Measurements from ENCODE around the gene FNDC3B.
A peak's percentile ranks its signal among the peaks of the same experiment; 100 is the strongest.

The FNDC3B gene

GRCh38 chr3:172190980-172191379 lies 151.6 kb downstream of the FNDC3B start:
- H3K36me3 ChIP-seq (ENCODE audit: insufficient read depth, low read length), result no peaks in the 10 kb centered on the region
- no peak overlapping the region for H3K4me3 ChIP-seq (ENCODE audit: low read depth, low read length)
- peak overlapping the region; percentile 73; the same call in 1 of the 2 replicates for H3K27ac ChIP-seq (ENCODE audit: low read depth, low read length)
- peaks cover 49% of the 10 kb centered on the region for H3K4me1 ChIP-seq (ENCODE audit: control insufficient read depth, insufficient read depth, low read length, unreplicated experiment)
- no peak overlapping the region for H2AFZ ChIP-seq (ENCODE audit: low read length, unreplicated experiment)
- H3K27me3 ChIP-seq (ENCODE audit: insufficient read depth, low read length), result no peaks in the 10 kb centered on the region
- peaks cover 76% of the 10 kb centered on the region for H3K79me2 ChIP-seq (ENCODE audit: control insufficient read depth, insufficient read depth, low read length, unreplicated experiment)

- no peak overlapping the region for H3K4me3 ChIP-seq (ENCODE audit: low read depth, low read length)
- peak overlapping the region; percentile 46; the same call in 1 of the 2 replicates for H3K27ac ChIP-seq (ENCODE audit: low read depth, low read length)
- H3K79me2 ChIP-seq (ENCODE audit: control insufficient read depth, insufficient read depth, low read length, unreplicated experiment), result peaks cover 76% of the 10 kb centered on the region
- H3K36me3 ChIP-seq (ENCODE audit: insufficient read depth, low read length), result no peaks in the 10 kb centered on the region
- peaks cover 49% of the 10 kb centered on the region for H3K4me1 ChIP-seq (ENCODE audit: control insufficient read depth, insufficient read depth, low read length, unreplicated experiment)
- no peaks in the 10 kb centered on the region for H3K27me3 ChIP-seq (ENCODE audit: insufficient read depth, low read length)
- no peak overlapping the region for H2AFZ ChIP-seq (ENCODE audit: low read length, unreplicated experiment)
These were observed 152.3 kb downstream of the FNDC3B start for GRCh38 chr3:172191629-172192028.

GRCh38 chr3:172192830-172193415 lies 153.5 kb downstream of the FNDC3B start:
- H3K79me2 ChIP-seq (ENCODE audit: control insufficient read depth, insufficient read depth, low read length, unreplicated experiment), result peaks cover 78% of the 10 kb centered on the region
- H2AFZ ChIP-seq (ENCODE audit: low read length, unreplicated experiment), result no peak overlapping the region
- H3K27ac ChIP-seq (ENCODE audit: low read depth, low read length), result peak overlapping the region; percentile 91
- H3K27me3 ChIP-seq (ENCODE audit: insufficient read depth, low read length), result no peaks in the 10 kb centered on the region
- peaks cover 49% of the 10 kb centered on the region for H3K4me1 ChIP-seq (ENCODE audit: control insufficient read depth, insufficient read depth, low read length, unreplicated experiment)
- no peaks in the 10 kb centered on the region for H3K36me3 ChIP-seq (ENCODE audit: insufficient read depth, low read length)
- H3K4me3 ChIP-seq (ENCODE audit: low read depth, low read length), result no peak overlapping the region

- H3K4me3 ChIP-seq (ENCODE audit: low read depth, low read length), result no peak overlapping the region
- no peaks in the 10 kb centered on the region for H3K27me3 ChIP-seq (ENCODE audit: insufficient read depth, low read length)
- no peak overlapping the region for H2AFZ ChIP-seq (ENCODE audit: low read length, unreplicated experiment)
- peaks cover 78% of the 10 kb centered on the region for H3K79me2 ChIP-seq (ENCODE audit: control insufficient read depth, insufficient read depth, low read length, unreplicated experiment)
- H3K27ac ChIP-seq (ENCODE audit: low read depth, low read length), result peak overlapping the region; percentile 91
- peaks cover 49% of the 10 kb centered on the region for H3K4me1 ChIP-seq (ENCODE audit: control insufficient read depth, insufficient read depth, low read length, unreplicated experiment)
- H3K36me3 ChIP-seq (ENCODE audit: insufficient read depth, low read length), result peaks cover 5% of the 10 kb centered on the region; the same call in 1 of the 2 replicates
These were observed 154.1 kb downstream of the FNDC3B start for GRCh38 chr3:172193436-172193835.

GRCh38 chr3:172194702-172195406 lies 155.5 kb downstream of the FNDC3B start:
- H3K27me3 ChIP-seq (ENCODE audit: insufficient read depth, low read length), result no peaks in the 10 kb centered on the region
- H3K36me3 ChIP-seq (ENCODE audit: insufficient read depth, low read length), result peaks cover 6% of the 10 kb centered on the region; the same call in 1 of the 2 replicates
- peaks cover 40% of the 10 kb centered on the region for H3K4me1 ChIP-seq (ENCODE audit: control insufficient read depth, insufficient read depth, low read length, unreplicated experiment)
- H3K79me2 ChIP-seq (ENCODE audit: control insufficient read depth, insufficient read depth, low read length, unreplicated experiment), result peaks cover 81% of the 10 kb centered on the region
- H2AFZ ChIP-seq (ENCODE audit: low read length, unreplicated experiment), result no peak overlapping the region
- peak overlapping the region; percentile 43; the same call in 1 of the 2 replicates for H3K4me3 ChIP-seq (ENCODE audit: low read depth, low read length)
- H3K27ac ChIP-seq (ENCODE audit: low read depth, low read length), result peak overlapping the region; percentile 91

- H2AFZ ChIP-seq (ENCODE audit: low read length, unreplicated experiment), result no peak overlapping the region
- peaks cover 40% of the 10 kb centered on the region for H3K4me1 ChIP-seq (ENCODE audit: control insufficient read depth, insufficient read depth, low read length, unreplicated experiment)
- peak overlapping the region; percentile 43; the same call in 1 of the 2 replicates for H3K4me3 ChIP-seq (ENCODE audit: low read depth, low read length)
- peak overlapping the region; percentile 91 for H3K27ac ChIP-seq (ENCODE audit: low read depth, low read length)
- peaks cover 6% of the 10 kb centered on the region; the same call in 1 of the 2 replicates for H3K36me3 ChIP-seq (ENCODE audit: insufficient read depth, low read length)
- H3K27me3 ChIP-seq (ENCODE audit: insufficient read depth, low read length), result no peaks in the 10 kb centered on the region
- peaks cover 84% of the 10 kb centered on the region for H3K79me2 ChIP-seq (ENCODE audit: control insufficient read depth, insufficient read depth, low read length, unreplicated experiment)
These were observed 156.0 kb downstream of the FNDC3B start for GRCh38 chr3:172195407-172195754.

- H3K27ac ChIP-seq (ENCODE audit: low read depth, low read length), result peak overlapping the region; percentile 39; the same call in 1 of the 2 replicates
- H3K79me2 ChIP-seq (ENCODE audit: control insufficient read depth, insufficient read depth, low read length, unreplicated experiment), result peaks cover 76% of the 10 kb centered on the region
- no peaks in the 10 kb centered on the region for H3K27me3 ChIP-seq (ENCODE audit: insufficient read depth, low read length)
- H3K36me3 ChIP-seq (ENCODE audit: insufficient read depth, low read length), result peaks cover 6% of the 10 kb centered on the region; the same call in 1 of the 2 replicates
- H3K4me3 ChIP-seq (ENCODE audit: low read depth, low read length), result no peak overlapping the region
- peaks cover 54% of the 10 kb centered on the region for H3K4me1 ChIP-seq (ENCODE audit: control insufficient read depth, insufficient read depth, low read length, unreplicated experiment)
- H2AFZ ChIP-seq (ENCODE audit: low read length, unreplicated experiment), result no peak overlapping the region
These were observed 158.0 kb downstream of the FNDC3B start for GRCh38 chr3:172197344-172197743.

GRCh38 chr3:172198428-172198827 lies 159.1 kb downstream of the FNDC3B start:
- no peaks in the 10 kb centered on the region for H3K27me3 ChIP-seq (ENCODE audit: insufficient read depth, low read length)
- H3K79me2 ChIP-seq (ENCODE audit: control insufficient read depth, insufficient read depth, low read length, unreplicated experiment), result peaks cover 81% of the 10 kb centered on the region
- no peak overlapping the region for H2AFZ ChIP-seq (ENCODE audit: low read length, unreplicated experiment)
- H3K36me3 ChIP-seq (ENCODE audit: insufficient read depth, low read length), result peaks cover 6% of the 10 kb centered on the region; the same call in 1 of the 2 replicates
- H3K4me3 ChIP-seq (ENCODE audit: low read depth, low read length), result no peak overlapping the region
- H3K27ac ChIP-seq (ENCODE audit: low read depth, low read length), result peak overlapping the region; percentile 39
- H3K4me1 ChIP-seq (ENCODE audit: control insufficient read depth, insufficient read depth, low read length, unreplicated experiment), result peaks cover 60% of the 10 kb centered on the region

GRCh38 chr3:172199850-172200369 lies 160.5 kb downstream of the FNDC3B start:
- H3K79me2 ChIP-seq (ENCODE audit: control insufficient read depth, insufficient read depth, low read length, unreplicated experiment), result peaks cover 82% of the 10 kb centered on the region
- H3K27ac ChIP-seq (ENCODE audit: low read depth, low read length), result peak overlapping the region; percentile 99
- H3K36me3 ChIP-seq (ENCODE audit: insufficient read depth, low read length), result peaks cover 6% of the 10 kb centered on the region; the same call in 1 of the 2 replicates
- no peak overlapping the region for H3K4me3 ChIP-seq (ENCODE audit: low read depth, low read length)
- H3K27me3 ChIP-seq (ENCODE audit: insufficient read depth, low read length), result no peaks in the 10 kb centered on the region
- no peak overlapping the region for H2AFZ ChIP-seq (ENCODE audit: low read length, unreplicated experiment)
- H3K4me1 ChIP-seq (ENCODE audit: control insufficient read depth, insufficient read depth, low read length, unreplicated experiment), result peaks cover 63% of the 10 kb centered on the region

GRCh38 chr3:172201136-172201869 lies 161.9 kb downstream of the FNDC3B start:
- Histone ChIP-seq H3K4me1 (ENCODE audit: control insufficient read depth, insufficient read depth, low read length, unreplicated experiment) (peaks cover 60% of the 10 kb centered on the region), H2AFZ (ENCODE audit: low read length, unreplicated experiment) (no peak overlapping the region), H3K79me2 (ENCODE audit: control insufficient read depth, insufficient read depth, low read length, unreplicated experiment) (peaks cover 82% of the 10 kb centered on the region), H3K36me3 (ENCODE audit: insufficient read depth, low read length) (peaks cover 9% of the 10 kb centered on the region; the same call in 1 of the 2 replicates), H3K27me3 (ENCODE audit: insufficient read depth, low read length) (no peaks in the 10 kb centered on the region), H3K27ac (ENCODE audit: low read depth, low read length) (peak overlapping the region; percentile 99), H3K4me3 (ENCODE audit: low read depth, low read length) (peak overlapping the region; percentile 39)
